Measurements from ENCODE around the gene ZIC4.

The ZIC4 gene

DNA sequence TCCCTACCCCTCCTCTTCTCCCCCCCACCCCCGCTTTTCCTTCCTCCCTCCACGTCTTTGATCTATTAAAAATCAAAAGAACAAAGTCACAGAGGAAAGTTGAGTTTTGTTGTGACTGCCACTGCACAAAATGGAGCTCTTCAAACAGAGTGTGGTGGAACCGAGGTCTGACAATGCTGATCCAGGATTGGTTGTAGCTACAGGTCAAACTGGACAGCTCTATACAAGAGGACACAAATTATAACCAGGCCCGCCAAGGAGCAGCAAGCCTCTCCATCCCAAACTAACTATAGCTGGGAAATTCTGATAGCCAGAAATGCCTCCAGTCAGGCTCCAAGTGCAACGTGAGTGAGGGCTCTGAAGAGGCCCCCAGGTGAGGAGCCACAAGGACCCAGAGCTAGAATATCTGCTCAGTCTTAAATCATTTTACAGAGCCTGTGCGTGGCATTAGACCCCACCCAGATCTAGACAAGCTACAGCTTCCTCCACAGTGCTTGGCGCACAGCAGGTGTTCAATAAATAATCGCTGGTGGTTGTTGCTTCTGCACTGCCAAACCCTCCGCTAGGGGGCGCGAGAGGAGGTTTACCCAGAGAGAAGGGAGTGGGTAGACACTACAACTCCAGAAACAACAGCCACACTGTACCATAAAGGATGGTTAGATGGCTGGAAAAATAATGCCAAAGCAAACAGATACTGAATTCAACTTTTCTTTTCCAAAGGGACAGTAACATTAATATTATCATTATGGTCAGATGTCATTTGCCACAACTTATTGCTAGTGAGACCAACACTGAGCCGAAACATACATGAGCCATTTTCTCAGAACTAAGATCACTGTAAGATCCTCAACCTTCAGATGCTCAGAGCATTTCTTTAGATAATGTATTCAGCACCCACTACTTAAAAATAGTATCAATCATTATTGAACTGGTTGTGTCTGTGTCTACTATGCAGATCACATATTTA is 44.6 kb downstream of the ZIC4 start:
- intact Hi-C loops (cut with DNase I): no loop called here

DNA sequence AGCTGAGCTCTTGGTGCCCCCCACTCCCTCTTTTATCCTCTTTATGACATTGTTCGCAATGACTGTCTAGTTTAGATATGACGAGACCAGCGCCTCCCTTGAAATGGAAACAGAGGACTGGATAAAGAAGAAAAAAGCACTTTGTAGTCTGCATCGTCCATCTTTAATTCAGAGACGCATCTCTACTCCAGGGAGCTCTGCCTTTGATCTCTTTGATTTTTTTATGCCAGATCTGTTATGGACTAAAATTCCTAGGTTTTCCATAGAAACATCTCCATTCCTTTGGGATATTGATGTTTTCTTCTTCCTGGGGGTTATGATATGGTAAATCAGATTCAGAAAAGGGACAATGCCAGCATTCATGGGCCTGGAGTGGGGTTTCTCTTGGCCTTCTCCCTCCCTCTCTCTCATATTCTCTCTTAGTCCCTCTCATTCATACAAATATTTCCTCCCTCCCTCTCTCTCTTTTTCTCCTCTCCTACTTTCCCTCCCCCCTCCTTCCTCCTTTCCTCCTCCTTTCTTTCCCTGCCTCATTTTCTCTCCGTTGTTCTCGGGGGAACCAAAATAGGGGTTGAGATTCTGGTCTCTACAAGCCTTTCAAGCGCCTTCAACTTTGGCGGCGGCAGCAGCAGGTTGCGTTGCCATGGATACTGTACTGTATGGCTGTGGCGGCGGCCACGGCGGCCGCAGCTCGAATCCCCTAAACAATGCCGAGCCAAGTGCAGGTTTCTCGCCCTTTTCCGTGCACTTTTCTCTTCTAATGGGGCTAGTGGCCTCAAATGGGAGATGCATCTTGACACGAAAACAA is 45.5 kb downstream of the ZIC4 start:
- intact Hi-C loops (cut with DNase I): no loop called here
- no peak for DNase-seq

More for the DNA sequence above, 44.6 kb downstream of the ZIC4 start:
- DNase-seq: peak in 21 of 42 donors; percentile 7 to 74 (median 36)

DNA sequence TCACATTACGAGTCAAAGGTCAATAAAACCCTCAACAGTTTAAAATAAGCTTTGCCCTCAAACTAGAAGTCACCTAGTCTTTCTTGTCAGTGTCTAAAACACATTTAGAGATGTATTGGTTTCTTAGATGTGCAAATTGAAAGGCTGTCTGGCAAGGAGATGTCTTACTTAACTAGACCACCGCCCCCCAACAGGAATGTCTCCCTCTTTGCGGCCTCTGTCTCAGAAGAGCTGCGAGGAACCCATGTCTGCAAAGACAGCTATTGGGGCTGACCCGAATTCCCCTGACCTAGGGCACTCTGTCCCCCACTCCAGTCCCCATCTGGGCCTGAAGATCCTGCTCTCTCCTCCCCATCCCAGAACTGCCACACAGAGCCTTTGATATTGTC is 46.3 kb downstream of the ZIC4 start:
- no peak for DNase-seq
- intact Hi-C loops (cut with DNase I): no loop called here

DNA sequence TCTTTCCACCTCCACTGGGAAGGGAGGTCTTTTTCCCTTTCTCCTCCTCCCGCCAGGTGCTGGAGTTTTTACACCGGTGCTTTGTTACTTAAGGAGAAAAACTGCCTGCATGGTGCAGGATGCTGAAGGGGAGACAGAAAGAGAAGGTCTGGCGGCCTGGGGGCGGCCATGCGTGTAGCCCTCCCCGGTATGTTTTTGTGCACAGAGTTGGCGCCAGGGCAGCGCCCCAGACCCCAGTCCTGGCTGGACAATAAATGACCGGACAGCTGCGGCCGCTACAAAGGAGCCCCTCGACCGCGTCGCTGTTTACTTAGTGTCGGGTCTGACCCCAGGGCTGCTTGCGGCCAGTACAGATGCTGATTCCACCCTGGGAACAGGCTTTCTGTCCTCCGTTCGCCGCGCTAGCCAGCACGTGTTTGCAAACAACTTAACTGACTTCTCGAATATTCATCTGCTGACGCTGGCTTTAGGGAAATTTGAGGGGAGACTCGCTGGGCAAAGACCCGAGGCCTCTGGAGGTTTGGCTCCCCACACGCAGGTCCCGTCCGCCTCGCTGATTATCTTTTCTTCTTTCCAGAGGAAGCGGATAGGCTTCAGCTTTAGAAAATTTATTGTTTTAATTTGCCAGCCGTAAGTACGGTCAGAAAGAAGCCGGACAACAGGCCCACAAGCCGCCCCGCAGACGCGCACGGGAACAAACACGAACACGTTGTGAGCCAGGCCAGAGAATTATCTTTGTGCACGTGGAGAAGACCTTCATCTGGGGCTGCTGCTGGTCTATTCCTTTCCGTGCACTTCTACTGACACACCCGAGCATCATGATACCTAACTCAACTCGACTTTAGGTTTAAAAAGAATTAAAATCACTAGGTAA is 46.9 kb downstream of the ZIC4 start:
- DNase-seq: no peak

DNA sequence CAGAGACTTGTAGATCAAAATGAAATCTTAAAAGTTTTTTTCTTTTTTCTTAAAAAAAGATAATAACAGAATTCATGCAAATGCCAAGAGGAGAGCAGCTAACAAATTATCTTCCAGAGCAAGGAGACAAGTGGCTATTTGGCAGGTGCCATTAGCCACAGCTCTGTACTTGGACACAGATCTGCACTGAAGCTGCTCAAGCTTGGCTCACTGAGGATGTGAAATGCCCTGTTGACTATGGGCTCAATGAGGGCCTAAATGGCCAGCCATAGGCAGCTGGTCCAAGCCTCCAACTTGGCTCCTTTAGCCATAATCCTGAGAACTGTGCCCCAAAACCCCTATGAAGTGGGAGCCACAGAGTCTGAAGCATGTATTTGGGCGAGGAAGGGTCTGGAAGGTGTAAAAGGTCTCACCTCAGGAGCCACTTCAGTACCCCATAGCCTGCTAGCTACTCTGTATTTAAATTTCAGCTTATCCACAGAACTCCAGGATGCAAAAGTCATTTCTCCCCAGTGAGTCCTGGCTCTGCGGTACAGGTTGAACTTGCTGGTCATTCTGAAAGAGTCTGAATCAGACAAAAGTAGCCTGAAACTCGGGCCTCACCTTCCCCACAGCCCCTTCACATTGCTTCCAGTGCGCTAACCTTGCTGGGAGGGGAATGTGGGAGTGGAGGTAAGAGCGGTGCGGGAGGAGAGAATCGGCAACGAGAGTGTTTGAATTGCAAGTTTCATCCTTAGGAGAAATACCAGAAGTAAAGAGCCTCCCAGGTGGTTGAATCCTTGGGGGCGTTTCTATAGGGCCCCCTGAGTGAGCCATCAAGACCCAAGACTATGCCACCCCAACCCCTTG is 48.0 kb downstream of the ZIC4 start:
- DNase-seq: no peak
- intact Hi-C loops (cut with DNase I): no loop called here

More for the DNA sequence above, 46.9 kb downstream of the ZIC4 start:
- intact Hi-C loops (cut with DNase I): no loop called here

DNA sequence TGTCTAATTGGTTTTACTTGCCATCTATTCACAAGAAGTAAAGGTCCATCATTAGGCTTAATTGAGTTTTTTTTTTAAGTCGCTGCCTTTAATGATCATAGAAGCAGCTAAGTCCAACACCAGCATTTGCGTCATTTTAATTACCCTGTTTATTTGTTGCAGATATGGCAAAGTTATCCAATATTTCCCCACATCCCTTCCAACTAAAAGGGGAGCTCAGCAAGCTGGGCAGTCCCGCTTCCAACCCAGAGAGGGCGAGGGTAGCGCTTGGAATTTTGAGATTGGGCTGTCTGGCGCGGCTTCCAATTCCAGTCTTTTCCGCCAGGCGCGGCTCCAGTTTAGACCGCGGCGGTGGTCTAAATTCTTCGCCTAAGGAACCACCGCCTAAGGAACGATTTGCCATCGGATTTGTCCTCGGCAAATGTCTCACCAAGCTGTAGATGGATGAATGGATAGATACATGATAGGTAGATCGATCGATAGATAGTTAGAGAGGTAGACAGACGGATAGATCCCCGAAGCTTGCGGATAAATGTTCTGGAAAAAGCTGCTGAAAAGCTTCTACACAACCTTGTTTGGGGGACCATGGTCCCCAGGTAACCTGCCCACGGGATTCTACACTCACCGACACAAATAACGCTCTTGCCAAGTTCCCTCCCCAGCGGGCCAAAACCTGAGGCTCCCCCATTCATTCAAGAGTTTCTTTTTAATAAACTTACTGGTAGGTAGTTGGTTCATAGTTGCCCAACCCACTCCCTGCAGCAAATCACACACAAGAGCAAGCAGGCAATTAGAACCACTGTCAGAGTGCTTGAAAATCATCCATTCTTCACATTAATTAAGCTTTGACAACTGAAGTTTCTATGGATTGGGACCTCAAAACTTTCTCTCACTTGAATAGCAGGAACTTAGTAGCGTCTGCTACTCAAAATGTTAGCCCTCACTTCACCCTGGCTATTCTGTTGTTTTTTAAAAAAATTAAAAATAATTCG is 49.1 kb downstream of the ZIC4 start:
- DNase-seq: no peak
- intact Hi-C loops (cut with DNase I): no loop called here

DNA sequence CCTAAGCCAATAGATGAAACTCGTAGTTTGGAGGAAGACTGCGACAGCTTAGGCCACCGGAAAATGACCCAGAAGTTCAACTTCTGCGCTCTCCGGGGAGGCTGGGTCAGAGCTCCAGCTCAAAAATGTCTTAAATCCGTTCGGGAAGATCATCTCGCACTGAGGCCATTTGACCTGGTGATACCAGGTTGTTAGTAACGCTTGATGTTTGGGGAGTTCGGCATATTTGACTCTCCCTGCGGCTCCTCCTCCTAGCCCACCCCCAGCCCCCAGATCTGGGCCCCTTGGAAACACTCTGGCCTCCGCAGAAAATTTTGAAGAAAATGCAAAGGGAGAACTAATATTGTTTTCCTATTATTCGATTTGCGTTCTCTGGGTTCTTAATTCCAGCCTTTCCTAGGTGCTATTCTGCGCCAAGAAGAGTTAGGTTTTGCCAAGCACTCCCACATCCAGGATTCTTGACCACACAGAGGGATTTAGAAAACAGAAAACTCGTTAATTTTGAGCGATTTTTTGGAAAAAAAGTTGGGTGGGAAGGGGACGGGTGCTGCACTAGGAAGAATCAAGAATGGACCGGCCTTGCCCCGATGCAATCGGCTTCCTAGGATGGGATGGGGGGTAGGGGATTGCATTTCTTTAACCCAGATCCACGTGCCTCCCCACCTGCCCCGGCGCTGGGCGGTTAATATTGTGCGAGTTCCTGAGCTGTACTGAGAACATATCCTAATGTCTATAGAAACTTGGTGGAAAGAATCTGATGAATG is 50.0 kb downstream of the ZIC4 start:
- no peak for DNase-seq
- intact Hi-C loops (cut with DNase I): no loop called here

DNA sequence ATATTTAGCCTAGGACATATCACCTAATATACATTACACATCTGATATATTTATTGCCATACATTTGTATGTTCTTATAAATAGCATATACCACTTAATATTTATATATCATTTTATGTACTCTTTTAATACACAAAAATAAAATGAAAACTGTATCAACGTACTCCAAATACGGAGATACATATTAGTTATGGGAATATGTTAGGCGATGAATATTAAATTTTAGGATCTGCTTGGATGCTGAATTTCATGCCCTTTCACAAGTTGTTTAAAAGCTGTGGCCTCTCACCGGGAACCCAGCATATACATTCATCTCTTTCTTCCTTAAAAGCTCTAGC is 50.6 kb downstream of the ZIC4 start:
- intact Hi-C loops (cut with DNase I): no loop called here
- DNase-seq: no peak

DNA sequence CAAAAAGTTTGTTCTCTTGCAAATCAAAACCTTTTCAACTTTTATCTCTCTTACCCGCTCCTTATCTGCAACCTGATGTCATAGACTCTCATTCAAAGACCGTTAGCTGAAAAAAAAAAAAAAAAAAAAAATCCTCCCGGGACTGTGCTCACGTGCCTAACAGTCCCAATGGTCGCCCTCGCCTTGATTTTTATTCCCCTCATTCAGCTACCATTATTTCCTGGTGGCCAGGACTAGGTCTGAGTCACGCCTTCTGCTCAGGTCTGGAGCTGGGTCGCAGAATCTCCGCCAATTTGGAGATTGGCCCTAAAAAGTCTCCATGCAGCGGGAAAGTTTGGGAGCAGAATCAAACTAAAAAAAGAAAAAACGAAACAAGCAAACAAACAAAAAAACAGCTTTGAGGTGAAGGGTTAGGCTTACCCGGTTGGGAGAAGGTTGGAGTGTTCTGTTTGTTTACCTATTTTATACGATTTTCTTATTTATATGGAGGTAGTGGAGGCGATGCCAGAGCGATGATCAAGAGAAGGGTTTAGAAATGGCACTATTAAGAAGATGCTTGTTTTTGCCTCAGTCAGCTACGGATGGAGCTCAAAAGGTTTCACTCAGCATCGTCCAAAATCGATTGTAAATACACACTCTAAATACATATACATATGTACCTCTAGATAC is 51.1 kb downstream of the ZIC4 start:
- intact Hi-C loops (cut with DNase I): no loop called here

DNA sequence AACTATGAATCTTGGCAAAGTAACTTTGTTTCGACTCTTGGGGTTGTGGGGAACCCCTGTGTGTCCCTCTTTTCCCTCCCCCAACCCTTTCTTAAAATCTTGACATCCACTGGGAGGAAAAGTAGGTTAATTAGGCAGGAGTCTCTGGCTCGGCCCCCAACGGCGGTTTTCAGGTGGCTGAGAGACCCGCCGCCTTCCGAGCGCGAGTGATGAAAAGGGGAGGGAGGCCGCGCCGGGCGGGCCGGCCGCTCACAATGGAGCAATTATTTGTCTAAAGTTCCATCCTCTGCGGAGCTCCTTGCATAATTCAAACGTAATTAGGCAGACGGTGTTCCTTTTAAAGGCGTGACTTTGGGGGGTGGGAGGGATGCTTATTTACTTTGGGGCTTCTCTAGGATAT is 51.7 kb downstream of the ZIC4 start:
- intact Hi-C loops (cut with DNase I): no loop called here
- DNase-seq: no peak

More for the DNA sequence above, 51.1 kb downstream of the ZIC4 start:
- no peak for DNase-seq

DNA sequence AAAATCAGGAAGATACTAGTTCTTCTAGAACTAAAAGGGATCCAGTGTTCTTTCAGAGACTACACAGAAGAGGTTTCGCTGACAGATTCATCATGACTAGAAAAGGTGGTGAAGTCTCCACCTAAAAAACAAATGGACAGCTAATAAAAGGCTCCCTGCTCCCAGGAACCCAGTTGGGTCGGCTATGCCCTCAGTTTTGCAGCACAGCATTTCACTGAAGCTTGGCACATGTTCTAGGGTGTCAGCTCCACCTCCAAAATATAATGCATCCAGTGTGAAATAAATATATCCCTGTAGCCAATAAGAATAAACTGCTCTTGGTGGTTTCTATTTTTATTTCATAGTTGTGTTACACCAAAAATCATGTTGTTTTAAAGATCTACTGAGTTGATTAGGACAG is 55.0 kb downstream of the ZIC4 start:
- DNase-seq: no peak
- intact Hi-C loops (cut with DNase I): no loop called here

DNA sequence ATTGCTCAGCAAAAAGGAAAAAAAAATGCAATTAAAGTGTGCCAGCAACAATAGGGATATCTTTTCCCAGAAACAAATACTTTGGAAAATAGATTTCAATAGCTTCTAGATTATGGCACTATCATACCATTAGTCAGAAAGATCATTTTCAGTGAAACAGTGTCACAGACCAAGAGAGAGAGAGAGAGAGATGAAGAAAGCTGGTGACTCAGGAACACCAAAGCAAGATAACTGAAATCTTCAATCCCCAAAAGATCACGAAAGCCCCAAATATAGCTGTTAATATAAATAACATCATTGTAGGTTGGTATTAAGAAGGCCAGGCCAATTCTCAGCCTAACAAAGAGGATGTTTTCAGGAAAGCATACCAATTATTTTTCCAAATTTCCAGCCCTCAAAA is 57.4 kb downstream of the ZIC4 start:
- no peak for DNase-seq
- intact Hi-C loops (cut with DNase I): no loop called here

DNA sequence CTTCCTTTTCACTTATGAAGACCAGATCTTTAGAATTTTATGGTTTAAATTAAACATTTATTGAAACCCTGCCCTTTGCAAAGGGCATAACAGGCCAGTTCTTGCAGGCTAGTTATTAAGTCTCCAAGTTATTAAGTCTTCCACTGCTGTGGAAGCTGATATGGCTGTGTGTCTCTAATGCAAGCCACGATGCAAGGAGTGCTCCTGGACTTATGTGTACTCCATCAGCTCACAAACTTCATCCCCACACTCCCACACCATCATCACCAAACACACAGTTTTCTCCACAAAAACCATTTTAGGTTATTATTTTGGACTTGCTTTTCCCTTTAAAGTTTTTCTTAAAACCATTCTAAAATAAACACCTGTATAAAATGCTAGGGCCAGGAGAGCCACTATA is 62.4 kb downstream of the ZIC4 start:
- no peak for DNase-seq
- intact Hi-C loops (cut with DNase I): no loop called here

DNA sequence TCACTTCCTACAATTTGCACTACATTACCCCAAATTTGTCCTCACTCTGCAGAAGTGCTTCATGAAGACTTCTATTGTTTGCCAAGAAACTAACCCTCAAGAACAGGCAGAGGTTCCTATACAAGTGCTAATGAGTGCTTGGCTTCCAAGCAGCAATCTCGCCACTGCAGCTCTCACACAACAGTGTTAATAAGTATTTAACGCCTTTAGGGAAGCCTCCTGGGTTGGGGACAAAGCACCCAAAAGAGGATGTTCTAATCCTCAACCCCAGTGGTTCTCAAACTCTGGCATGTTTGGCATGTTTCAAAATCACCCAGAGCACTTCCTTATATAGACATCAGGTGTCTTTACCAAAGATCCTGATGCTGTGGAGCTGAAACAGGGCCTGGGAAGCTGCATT is 64.6 kb downstream of the ZIC4 start:
- intact Hi-C loops (cut with DNase I): no loop called here
- DNase-seq: no peak

DNA sequence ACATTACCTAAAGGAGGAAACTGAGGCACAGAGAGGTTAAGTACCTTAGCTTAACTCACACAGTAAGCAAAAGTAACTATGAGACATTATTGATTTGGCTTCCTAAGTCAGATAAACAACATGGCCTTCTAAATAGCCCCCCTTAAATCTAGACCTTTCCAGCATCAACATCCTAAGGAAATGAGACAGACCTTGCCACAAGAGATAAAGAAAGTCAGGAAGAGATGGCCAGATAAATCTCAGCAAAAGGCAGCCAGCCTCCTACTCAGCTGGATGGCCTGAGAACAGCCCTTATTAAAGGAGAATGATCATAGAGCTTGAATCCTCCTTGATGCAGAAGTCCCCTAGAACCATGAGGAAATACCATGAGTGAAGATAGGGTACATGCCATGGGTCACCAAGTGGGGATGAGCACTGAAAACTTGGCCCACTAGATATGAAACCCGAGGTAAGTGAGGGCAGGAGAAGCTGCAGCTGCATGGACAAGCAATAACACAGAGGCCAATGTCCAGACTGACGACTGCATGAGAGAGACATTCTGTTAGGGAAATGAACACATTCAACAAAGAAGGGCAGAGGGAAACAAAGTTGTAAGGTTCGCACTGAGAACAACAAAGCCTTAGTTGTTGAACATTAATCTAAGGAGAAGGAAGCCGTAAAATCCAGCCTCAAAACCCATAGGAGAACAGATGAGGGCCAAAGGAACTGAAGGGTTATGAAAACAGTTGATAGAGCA is 69.6 kb downstream of the ZIC4 start:
- DNase-seq: no peak
- intact Hi-C loops (cut with DNase I): no loop called here
